ENCODE measurements around the gene BAHD1. TPM values are rescaled to one million over a fixed set of nuclear protein-coding genes. Genes with fewer than 3 reads are reported as not detected.

Gene BAHD1
- total and polyA plus RNA-seq, 5 donors from 2014 or later = 1.3 to 32.9 (median 1.6) TPM

GRCh38 chr15:40472171-40472727, 31.5 kb downstream of the BAHD1 start:
- Mint-ChIP-seq H3K36me3 (no peaks in the 10 kb centered on the region), H3K9me3 (no peaks in the 10 kb centered on the region), H3K4me3 (peak overlapping the region; percentile 90 to 96 (median 94))

GRCh38 chr15:40474581-40474980, 33.8 kb downstream of the BAHD1 start:
- Histone ChIP-seq H3K27me3 (ENCODE audit: control insufficient read depth, insufficient read depth, low read length) (no peaks in the 10 kb centered on the region), H3K36me3 (ENCODE audit: control insufficient read depth, insufficient read depth, low read length) (no peaks in the 10 kb centered on the region), H3K4me3 (ENCODE audit: low read depth, low read length) (no peak overlapping the region), H3K4me1 (ENCODE audit: control insufficient read depth, insufficient read depth, low read length, poor library complexity, severe bottlenecking) (peaks cover 14% of the 10 kb centered on the region), H3K9me3 (ENCODE audit: control insufficient read depth in 2 of 2, low read length in 2 of 2) (no peaks in the 10 kb centered on the region), H3K27ac (ENCODE audit: insufficient read depth, low read length, poor library complexity, severe bottlenecking) (no peak overlapping the region)
- Mint-ChIP-seq H3K36me3 (no peaks in the 10 kb centered on the region), H3K9me3 (peaks cover 0 to 2% (median 0%) of the 10 kb centered on the region in 7 donors), H3K27ac (no peak overlapping the region), H3K4me3 (peak overlapping the region in 1 of 4 donors; percentile 69), H3K27me3 (peaks cover 5% of the 10 kb centered on the region), H3K4me1 (peaks cover 0 to 20% (median 11%) of the 10 kb centered on the region in 4 donors)
- ATAC-seq (ENCODE audit: low read depth in 2 of 2) (no peak), DNase-seq (no peak)

More at GRCh38 chr15:40472171-40472727, 31.5 kb downstream of the BAHD1 start:
- ATAC-seq (ENCODE audit: low read depth in 2 of 2) (no peak), DNase-seq (no peak)
- H3K4me1 ChIP-seq (ENCODE audit: control insufficient read depth, insufficient read depth, low read length, poor library complexity, severe bottlenecking) = peaks cover 14% of the 10 kb centered on the region
- no peaks in the 10 kb centered on the region for H3K36me3 ChIP-seq (ENCODE audit: control insufficient read depth, insufficient read depth, low read length)
- H3K27ac Mint-ChIP-seq = peak overlapping the region in 2 of 3 donors; percentile 91 to 94
- H3K4me3 ChIP-seq (ENCODE audit: low read depth, low read length) = peak overlapping the region; percentile 72
- no peaks in the 10 kb centered on the region for H3K27me3 Mint-ChIP-seq
- no peaks in the 10 kb centered on the region for H3K27me3 ChIP-seq (ENCODE audit: control insufficient read depth, insufficient read depth, low read length)
- peaks cover 0 to 25% (median 15%) of the 10 kb centered on the region in 4 donors for H3K4me1 Mint-ChIP-seq
- no peaks in the 10 kb centered on the region for H3K9me3 ChIP-seq (ENCODE audit: control insufficient read depth in 2 of 2, low read length in 2 of 2)
- no peak overlapping the region for H3K27ac ChIP-seq (ENCODE audit: insufficient read depth, low read length, poor library complexity, severe bottlenecking)

- peaks cover 0 to 2% (median 0%) of the 10 kb centered on the region in 7 donors for H3K9me3 Mint-ChIP-seq
- no peaks in the 10 kb centered on the region for H3K9me3 ChIP-seq (ENCODE audit: control insufficient read depth in 2 of 2, low read length in 2 of 2)
- H3K27me3 Mint-ChIP-seq = peaks cover 16% of the 10 kb centered on the region
- H3K4me3 Mint-ChIP-seq = no peak overlapping the region
- no peak overlapping the region for H3K27ac Mint-ChIP-seq
- ATAC-seq (ENCODE audit: low read depth in 2 of 2) (no peak), DNase-seq (no peak)
- H3K4me3 ChIP-seq (ENCODE audit: low read depth, low read length) = no peak overlapping the region
- H3K36me3 ChIP-seq (ENCODE audit: control insufficient read depth, insufficient read depth, low read length) = no peaks in the 10 kb centered on the region
- no peaks in the 10 kb centered on the region for H3K36me3 Mint-ChIP-seq
- H3K27me3 ChIP-seq (ENCODE audit: control insufficient read depth, insufficient read depth, low read length) = peaks cover 2% of the 10 kb centered on the region
- H3K27ac ChIP-seq (ENCODE audit: insufficient read depth, low read length, poor library complexity, severe bottlenecking) = no peak overlapping the region
- peaks cover 0 to 5% (median 3%) of the 10 kb centered on the region in 4 donors for H3K4me1 Mint-ChIP-seq
- no peaks in the 10 kb centered on the region for H3K4me1 ChIP-seq (ENCODE audit: control insufficient read depth, insufficient read depth, low read length, poor library complexity, severe bottlenecking)
Measured at GRCh38 chr15:40477642-40478327, 37.0 kb downstream of the BAHD1 start.

- H3K27me3 ChIP-seq (ENCODE audit: control insufficient read depth, insufficient read depth, low read length) = peaks cover 2% of the 10 kb centered on the region
- no peaks in the 10 kb centered on the region for H3K4me1 ChIP-seq (ENCODE audit: control insufficient read depth, insufficient read depth, low read length, poor library complexity, severe bottlenecking)
- no peaks in the 10 kb centered on the region for H3K4me1 Mint-ChIP-seq
- peaks cover 0 to 2% (median 0%) of the 10 kb centered on the region in 7 donors for H3K9me3 Mint-ChIP-seq
- H3K36me3 ChIP-seq (ENCODE audit: control insufficient read depth, insufficient read depth, low read length) = no peaks in the 10 kb centered on the region
- H3K36me3 Mint-ChIP-seq = no peaks in the 10 kb centered on the region
- H3K27ac Mint-ChIP-seq = no peak overlapping the region
- H3K4me3 Mint-ChIP-seq = no peak overlapping the region
- DNase-seq = no peak
- H3K27me3 Mint-ChIP-seq = peaks cover 26% of the 10 kb centered on the region
- no peak for ATAC-seq (ENCODE audit: low read depth in 2 of 2)
- no peak overlapping the region for H3K4me3 ChIP-seq (ENCODE audit: low read depth, low read length)
- no peaks in the 10 kb centered on the region for H3K9me3 ChIP-seq (ENCODE audit: control insufficient read depth in 2 of 2, low read length in 2 of 2)
- no peak overlapping the region for H3K27ac ChIP-seq (ENCODE audit: insufficient read depth, low read length, poor library complexity, severe bottlenecking)
Measured at GRCh38 chr15:40479024-40479423, 38.3 kb downstream of the BAHD1 start.

GRCh38 chr15:40481341-40482074, 40.8 kb downstream of the BAHD1 start:
- DNase-seq (no peak), ATAC-seq (ENCODE audit: low read depth in 2 of 2) (no peak)
- no peak overlapping the region for H3K27ac Mint-ChIP-seq
- H3K9me3 ChIP-seq (ENCODE audit: control insufficient read depth in 2 of 2, low read length in 2 of 2) = no peaks in the 10 kb centered on the region
- H3K4me1 Mint-ChIP-seq = no peaks in the 10 kb centered on the region
- H3K4me3 Mint-ChIP-seq = no peak overlapping the region
- H3K4me1 ChIP-seq (ENCODE audit: control insufficient read depth, insufficient read depth, low read length, poor library complexity, severe bottlenecking) = no peaks in the 10 kb centered on the region
- peaks cover 2% of the 10 kb centered on the region for H3K27me3 ChIP-seq (ENCODE audit: control insufficient read depth, insufficient read depth, low read length)
- peaks cover 0 to 2% (median 0%) of the 10 kb centered on the region in 7 donors for H3K9me3 Mint-ChIP-seq
- no peaks in the 10 kb centered on the region for H3K36me3 Mint-ChIP-seq
- peaks cover 26% of the 10 kb centered on the region for H3K27me3 Mint-ChIP-seq
- no peaks in the 10 kb centered on the region for H3K36me3 ChIP-seq (ENCODE audit: control insufficient read depth, insufficient read depth, low read length)
- H3K4me3 ChIP-seq (ENCODE audit: low read depth, low read length) = no peak overlapping the region
- H3K27ac ChIP-seq (ENCODE audit: insufficient read depth, low read length, poor library complexity, severe bottlenecking) = no peak overlapping the region

GRCh38 chr15:40483919-40484318, 43.2 kb downstream of the BAHD1 start:
- peaks cover 2% of the 10 kb centered on the region for H3K27me3 ChIP-seq (ENCODE audit: control insufficient read depth, insufficient read depth, low read length)
- no peak for DNase-seq
- no peak overlapping the region for H3K4me3 Mint-ChIP-seq
- no peaks in the 10 kb centered on the region for H3K9me3 ChIP-seq (ENCODE audit: control insufficient read depth in 2 of 2, low read length in 2 of 2)
- H3K4me1 ChIP-seq (ENCODE audit: control insufficient read depth, insufficient read depth, low read length, poor library complexity, severe bottlenecking) = no peaks in the 10 kb centered on the region
- no peak overlapping the region for H3K27ac ChIP-seq (ENCODE audit: insufficient read depth, low read length, poor library complexity, severe bottlenecking)
- H3K27me3 Mint-ChIP-seq = peaks cover 23% of the 10 kb centered on the region
- H3K9me3 Mint-ChIP-seq = no peaks in the 10 kb centered on the region
- ATAC-seq (ENCODE audit: low read depth in 2 of 2) = no peak
- no peaks in the 10 kb centered on the region for H3K4me1 Mint-ChIP-seq
- no peaks in the 10 kb centered on the region for H3K36me3 ChIP-seq (ENCODE audit: control insufficient read depth, insufficient read depth, low read length)
- H3K4me3 ChIP-seq (ENCODE audit: low read depth, low read length) = no peak overlapping the region
- H3K27ac Mint-ChIP-seq = peak overlapping the region in 1 of 3 donors; percentile 90
- H3K36me3 Mint-ChIP-seq = no peaks in the 10 kb centered on the region

- no peaks in the 10 kb centered on the region for H3K4me1 Mint-ChIP-seq
- H3K27me3 ChIP-seq (ENCODE audit: control insufficient read depth, insufficient read depth, low read length) = no peaks in the 10 kb centered on the region
- no peaks in the 10 kb centered on the region for H3K36me3 ChIP-seq (ENCODE audit: control insufficient read depth, insufficient read depth, low read length)
- H3K27me3 Mint-ChIP-seq = peaks cover 14% of the 10 kb centered on the region
- no peaks in the 10 kb centered on the region for H3K9me3 ChIP-seq (ENCODE audit: control insufficient read depth in 2 of 2, low read length in 2 of 2)
- no peak overlapping the region for H3K27ac Mint-ChIP-seq
- DNase-seq (no peak), ATAC-seq (ENCODE audit: low read depth in 2 of 2) (no peak)
- H3K36me3 Mint-ChIP-seq = no peaks in the 10 kb centered on the region
- peak overlapping the region in 2 of 4 donors; percentile 38 to 50 for H3K4me3 Mint-ChIP-seq
- H3K4me1 ChIP-seq (ENCODE audit: control insufficient read depth, insufficient read depth, low read length, poor library complexity, severe bottlenecking) = no peaks in the 10 kb centered on the region
- no peak overlapping the region for H3K4me3 ChIP-seq (ENCODE audit: low read depth, low read length)
- no peak overlapping the region for H3K27ac ChIP-seq (ENCODE audit: insufficient read depth, low read length, poor library complexity, severe bottlenecking)
- H3K9me3 Mint-ChIP-seq = no peaks in the 10 kb centered on the region
Measured at GRCh38 chr15:40486066-40486770, 45.5 kb downstream of the BAHD1 start.

All from CD4-positive, CD25-positive, alpha-beta regulatory T cell (primary cell).